Measurements from ENCODE around the gene UNC50.

- TF ChIP-seq CTCF (IDR thresholded peaks at IDR 0.05) = no peak
- no peak for TF ChIP-seq POLR2A (IDR thresholded peaks at IDR 0.05)
These were observed 50.6 kb downstream of the UNC50 start for GRCh38 chr2:98658816-98659490.
